CD8-positive, alpha-beta memory T cell (primary cell): ENCODE data around the gene DCHS2. TPM values are rescaled to one million over a fixed set of nuclear protein-coding genes. Genes with fewer than 3 reads are reported as not detected.

Experiments used
- CTCF ChIA-PET: fragments of 350-600 bp; sonication (Branson Sonifier 250); formaldehyde crosslinking; loops from one replicate; lab custom pipeline; 2021; ENCODE audit warnings: antibody characterized with exemption; lab: Charles Lee
- POLR2A ChIA-PET: fragments of 350-600 bp; sonication (Branson Sonifier 250); formaldehyde crosslinking; loops from one replicate; lab custom pipeline; 2021; ENCODE audit warnings: antibody characterized with exemption; lab: Charles Lee
- DNase-seq, 5 donors: peaks; one replicate each; pipeline versions ENCODE4 v3.0.0 to v3.0.0-alpha.2; 2020 to 2022; ENCODE audit warnings: mixed read lengths in 1 of 5
- H3K27ac ChIP-seq: one replicate; pipeline ENCODE4 v1.7.0; 2013; ENCODE audit warnings: low read depth, mild to moderate bottlenecking, low read length, moderate library complexity
- H3K27me3 ChIP-seq: 2 replicates; pipeline ENCODE4 v1.7.0; 2013; ENCODE audit warnings: low read length, mild to moderate bottlenecking; ENCODE audit not compliant: insufficient read depth, poor library complexity, severe bottlenecking
- H3K36me3 ChIP-seq: 2 replicates; pipeline ENCODE4 v1.7.0; 2013; ENCODE audit warnings: mild to moderate bottlenecking, low read length, moderate library complexity; ENCODE audit not compliant: insufficient read depth
- H3K4me1 ChIP-seq: 2 replicates; pipeline ENCODE4 v1.7.0; 2013; ENCODE audit warnings: mild to moderate bottlenecking, low read length, moderate library complexity; ENCODE audit not compliant: insufficient read depth
- H3K4me3 ChIP-seq: 2 replicates; pipeline ENCODE4 v1.7.0; 2013; ENCODE audit warnings: mild to moderate bottlenecking, low read length
- H3K9me3 ChIP-seq: 2 replicates; pipeline ENCODE4 v1.7.0; 2013; ENCODE audit warnings: mild to moderate bottlenecking, low read length
- H3K27ac Mint-ChIP-seq, 8 donors: one replicate each; pipeline ENCODE4 v1.8.0; 2020 to 2021; ENCODE audit warnings: mixed read lengths in 8 of 8, mild to moderate bottlenecking in 6 of 8, inconsistent platforms in 3 of 8, moderate library complexity in 3 of 8
- H3K27me3 Mint-ChIP-seq, 2 donors: one replicate each; pipeline ENCODE4 v1.8.0; 2020 to 2021; ENCODE audit warnings: mixed read lengths in 2 of 2, mild to moderate bottlenecking in 1 of 2, moderate library complexity in 1 of 2
- H3K36me3 Mint-ChIP-seq, 3 donors: one replicate each; pipeline ENCODE4 v1.8.0; 2020 to 2021; ENCODE audit warnings: mixed read lengths in 3 of 3, inconsistent platforms in 1 of 3, mild to moderate bottlenecking in 1 of 3
- H3K4me1 Mint-ChIP-seq, 3 donors: one replicate each; pipeline ENCODE4 v1.8.0; 2020 to 2021; ENCODE audit warnings: mixed read lengths in 3 of 3, inconsistent platforms in 1 of 3, mild to moderate bottlenecking in 1 of 3
- H3K4me3 Mint-ChIP-seq, 7 donors: one replicate each; pipeline ENCODE4 v1.8.0; 2020 to 2021; ENCODE audit warnings: mixed read lengths in 7 of 7, mild to moderate bottlenecking in 6 of 7, moderate library complexity in 4 of 7, inconsistent platforms in 2 of 7
- H3K9me3 Mint-ChIP-seq, 5 donors: one replicate each; pipeline ENCODE4 v1.8.0; 2020 to 2022; ENCODE audit warnings: mixed read lengths in 5 of 5, mild to moderate bottlenecking in 3 of 5, moderate library complexity in 2 of 5, inconsistent platforms in 1 of 5
- polyA plus RNA-seq: library from polyadenylated mRNA; unstranded; fragments of 300-500 nt; fragmentation: Illumina TruSeq; gene quantifications from one replicate; pipeline ENCODE4 v1.2.3, GENCODE V29; 2021
- total RNA-seq, 2 experiments: library from RNA; stranded (reverse); gene quantifications; one replicate each; pipeline ENCODE4 v1.2.3, GENCODE V29; 2021

The DCHS2 gene
- total and polyA plus RNA-seq, 3 experiments from 2014 or later: 0.09 TPM; not detected in 2

DNA sequence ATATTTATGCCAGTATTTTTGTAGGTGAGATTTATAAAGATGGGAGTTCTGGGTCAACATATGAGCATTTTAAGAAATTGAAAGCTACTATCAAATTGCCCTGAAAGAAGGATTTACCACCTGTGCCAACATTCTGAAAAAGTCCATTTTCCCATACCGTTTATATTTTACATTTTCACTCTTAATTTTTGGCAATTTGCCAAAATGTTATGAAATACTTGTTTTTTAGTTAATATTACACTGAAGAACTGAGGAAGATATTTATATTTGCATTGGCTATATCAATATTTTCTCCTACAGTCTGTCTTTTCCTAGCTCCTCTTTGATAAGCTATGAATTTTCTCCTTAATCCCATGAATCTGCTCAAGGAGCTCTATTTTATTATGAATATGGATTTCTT is 52.4 kb downstream of the DCHS2 start:
- DNase-seq: no peak
- ChIA-PET POLR2A (no interaction called here), CTCF (no interaction called here)
- Histone ChIP-seq H3K27ac (no peak overlapping the region), H3K4me3 (no peak overlapping the region), H3K36me3 (no peaks in the 10 kb centered on the region), H3K4me1 (no peaks in the 10 kb centered on the region), H3K27me3 (peaks cover 3% of the 10 kb centered on the region), H3K9me3 (no peaks in the 10 kb centered on the region)
- H3K27ac Mint-ChIP-seq: no peak overlapping the region
- H3K4me1 Mint-ChIP-seq: no peaks in the 10 kb centered on the region
- H3K9me3 Mint-ChIP-seq: no peaks in the 10 kb centered on the region
- H3K36me3 Mint-ChIP-seq: no peaks in the 10 kb centered on the region
- no peak overlapping the region for H3K4me3 Mint-ChIP-seq
- H3K27me3 Mint-ChIP-seq: peaks cover 0 to 7% of the 10 kb centered on the region in 2 donors

DNA sequence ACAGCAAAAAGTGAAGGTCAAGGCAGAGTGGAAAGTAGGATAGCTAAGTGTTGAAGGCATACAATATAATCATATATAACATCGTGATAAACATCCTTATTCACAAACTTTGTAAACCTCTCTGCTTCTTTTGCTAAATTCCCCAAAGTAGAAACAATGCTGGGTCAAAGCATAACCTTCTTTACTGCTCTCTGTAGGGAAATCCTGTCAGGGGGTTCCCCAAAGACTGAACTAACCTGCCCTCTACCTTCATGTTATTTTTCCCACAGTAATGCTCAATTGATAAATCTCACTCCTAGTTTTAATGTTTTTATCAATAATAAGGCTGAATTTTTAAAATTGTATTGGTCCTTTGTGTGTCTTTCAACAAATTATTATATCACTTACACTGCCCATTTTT is 55.7 kb downstream of the DCHS2 start:
- POLR2A ChIA-PET: no interaction called here
- no peaks in the 10 kb centered on the region for H3K4me1 ChIP-seq
- H3K4me3 Mint-ChIP-seq: no peak overlapping the region
- H3K36me3 Mint-ChIP-seq: no peaks in the 10 kb centered on the region
- peaks cover 0 to 4% (median 0%) of the 10 kb centered on the region in 5 donors for H3K9me3 Mint-ChIP-seq
- no peak overlapping the region for H3K27ac Mint-ChIP-seq
- no peak for DNase-seq
- CTCF ChIA-PET: no interaction called here
- H3K4me3 ChIP-seq: no peak overlapping the region
- no peaks in the 10 kb centered on the region for H3K9me3 ChIP-seq
- no peaks in the 10 kb centered on the region for H3K4me1 Mint-ChIP-seq
- H3K27ac ChIP-seq: no peak overlapping the region
- H3K27me3 ChIP-seq: peaks cover 3% of the 10 kb centered on the region
- H3K27me3 Mint-ChIP-seq: peaks cover 2 to 13% of the 10 kb centered on the region in 2 donors
- no peaks in the 10 kb centered on the region for H3K36me3 ChIP-seq

DNA sequence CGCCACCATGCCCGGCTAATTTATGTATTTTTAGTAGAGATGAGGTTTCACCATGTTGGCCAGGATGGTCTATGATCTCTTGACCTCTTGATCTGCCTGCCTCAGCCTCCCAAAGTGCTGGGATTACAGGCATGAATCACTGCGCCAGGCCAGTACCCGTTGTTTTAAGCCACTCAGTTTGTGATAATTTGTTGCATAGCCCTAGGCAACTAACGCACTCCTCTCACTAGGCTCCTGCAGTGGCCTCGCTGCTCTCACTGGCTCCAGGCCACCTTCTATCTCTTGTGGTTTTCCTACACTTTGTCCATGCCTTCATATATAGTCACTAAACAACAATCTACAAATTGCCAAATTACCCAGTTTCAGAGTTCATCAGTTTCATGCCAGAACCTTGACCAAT is 58.1 kb downstream of the DCHS2 start:
- ChIA-PET POLR2A (no interaction called here), CTCF (no interaction called here)
- Mint-ChIP-seq H3K9me3 (peaks cover 0 to 6% (median 0%) of the 10 kb centered on the region in 5 donors), H3K36me3 (no peaks in the 10 kb centered on the region), H3K27me3 (peaks cover 2 to 13% of the 10 kb centered on the region in 2 donors), H3K27ac (no peak overlapping the region), H3K4me1 (no peaks in the 10 kb centered on the region), H3K4me3 (no peak overlapping the region)
- Histone ChIP-seq H3K27ac (no peak overlapping the region), H3K36me3 (no peaks in the 10 kb centered on the region), H3K4me1 (no peaks in the 10 kb centered on the region), H3K9me3 (no peaks in the 10 kb centered on the region), H3K4me3 (no peak overlapping the region), H3K27me3 (peaks cover 3% of the 10 kb centered on the region)
- no peak for DNase-seq

DNA sequence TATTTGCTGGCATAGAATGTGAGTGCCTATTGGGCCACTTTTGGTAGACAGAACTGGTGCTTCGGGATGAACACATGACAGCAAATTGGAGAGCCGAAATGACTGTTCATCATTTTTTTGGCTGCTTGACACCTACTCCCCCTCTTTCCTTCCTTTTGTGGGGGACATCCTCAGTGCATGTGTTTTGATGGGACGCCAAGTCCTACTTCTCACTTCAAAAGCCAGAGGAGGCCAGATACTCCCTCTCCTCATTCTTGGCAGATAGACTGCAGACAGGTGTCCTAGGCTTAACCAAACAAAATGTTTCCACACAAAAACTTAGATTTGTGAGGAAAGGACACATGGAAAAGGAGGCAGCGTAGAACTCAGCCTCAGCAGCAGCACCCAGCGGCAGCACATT is 62.4 kb downstream of the DCHS2 start:
- no peaks in the 10 kb centered on the region for H3K9me3 ChIP-seq
- no peaks in the 10 kb centered on the region for H3K4me1 Mint-ChIP-seq
- no peak for DNase-seq
- H3K4me3 ChIP-seq: no peak overlapping the region
- no peaks in the 10 kb centered on the region for H3K4me1 ChIP-seq
- no peak overlapping the region for H3K4me3 Mint-ChIP-seq
- H3K36me3 ChIP-seq: no peaks in the 10 kb centered on the region
- H3K36me3 Mint-ChIP-seq: no peaks in the 10 kb centered on the region
- peaks cover 5 to 10% of the 10 kb centered on the region in 2 donors for H3K27me3 Mint-ChIP-seq
- no peaks in the 10 kb centered on the region for H3K27me3 ChIP-seq
- ChIA-PET POLR2A (no interaction called here), CTCF (no interaction called here)
- H3K27ac Mint-ChIP-seq: no peak overlapping the region
- H3K27ac ChIP-seq: no peak overlapping the region
- peaks cover 0 to 12% (median 0%) of the 10 kb centered on the region in 5 donors for H3K9me3 Mint-ChIP-seq

DNA sequence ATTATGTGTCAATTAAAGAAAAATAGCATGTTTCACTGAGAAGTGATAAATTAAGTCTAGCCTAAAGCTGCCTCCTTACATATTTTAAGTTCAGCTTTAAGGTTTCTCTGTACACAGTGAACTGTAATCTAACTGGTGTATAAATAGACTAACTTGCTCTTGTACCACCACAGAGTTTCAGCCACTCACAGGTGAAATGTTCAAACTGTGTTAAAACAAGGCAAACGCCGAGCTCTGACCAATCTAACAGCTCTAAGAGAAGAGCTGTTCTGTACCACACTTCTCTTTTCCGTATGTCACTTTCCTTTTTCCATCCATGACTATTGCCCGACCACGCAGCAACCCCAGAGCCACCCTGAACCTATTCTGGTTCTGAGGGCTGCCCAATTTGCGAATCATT is 64.5 kb downstream of the DCHS2 start:
- Mint-ChIP-seq H3K36me3 (no peaks in the 10 kb centered on the region), H3K9me3 (peaks cover 0 to 7% (median 0%) of the 10 kb centered on the region in 5 donors), H3K4me3 (no peak overlapping the region), H3K4me1 (no peaks in the 10 kb centered on the region), H3K27ac (no peak overlapping the region), H3K27me3 (peaks cover 9 to 10% of the 10 kb centered on the region in 2 donors)
- Histone ChIP-seq H3K9me3 (no peaks in the 10 kb centered on the region), H3K36me3 (no peaks in the 10 kb centered on the region), H3K4me1 (no peaks in the 10 kb centered on the region), H3K27me3 (no peaks in the 10 kb centered on the region), H3K27ac (no peak overlapping the region), H3K4me3 (no peak overlapping the region)
- DNase-seq: no peak
- ChIA-PET POLR2A (no interaction called here), CTCF (no interaction called here)

DNA sequence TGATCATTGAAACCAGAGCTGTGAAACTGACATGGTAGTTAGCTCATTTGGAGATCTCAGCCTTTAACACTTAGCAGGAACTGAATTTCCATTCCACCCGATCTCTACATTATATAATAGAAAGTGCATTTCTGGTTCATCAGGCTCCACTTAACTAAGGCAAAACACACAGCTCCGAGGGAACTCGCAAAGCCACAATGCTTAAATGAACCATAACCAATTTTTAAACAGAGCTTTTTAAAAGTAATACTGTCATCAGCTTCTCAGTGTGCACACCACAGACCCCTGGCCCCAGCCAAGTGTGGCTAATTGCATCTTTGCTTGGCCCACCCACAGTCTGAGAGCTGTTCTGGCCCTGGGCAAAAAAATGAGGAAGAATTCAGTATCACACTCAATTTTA is 66.1 kb downstream of the DCHS2 start:
- Histone ChIP-seq H3K4me3 (no peak overlapping the region), H3K27me3 (no peaks in the 10 kb centered on the region), H3K27ac (no peak overlapping the region), H3K9me3 (no peaks in the 10 kb centered on the region), H3K4me1 (no peaks in the 10 kb centered on the region), H3K36me3 (no peaks in the 10 kb centered on the region)
- Mint-ChIP-seq H3K9me3 (peaks cover 0 to 6% (median 0%) of the 10 kb centered on the region in 5 donors), H3K36me3 (no peaks in the 10 kb centered on the region), H3K27ac (no peak overlapping the region), H3K4me3 (no peak overlapping the region), H3K27me3 (peaks cover 9 to 15% of the 10 kb centered on the region in 2 donors), H3K4me1 (no peaks in the 10 kb centered on the region)
- CTCF ChIA-PET: no interaction called here
- POLR2A ChIA-PET: no interaction called here
- no peak for DNase-seq

DNA sequence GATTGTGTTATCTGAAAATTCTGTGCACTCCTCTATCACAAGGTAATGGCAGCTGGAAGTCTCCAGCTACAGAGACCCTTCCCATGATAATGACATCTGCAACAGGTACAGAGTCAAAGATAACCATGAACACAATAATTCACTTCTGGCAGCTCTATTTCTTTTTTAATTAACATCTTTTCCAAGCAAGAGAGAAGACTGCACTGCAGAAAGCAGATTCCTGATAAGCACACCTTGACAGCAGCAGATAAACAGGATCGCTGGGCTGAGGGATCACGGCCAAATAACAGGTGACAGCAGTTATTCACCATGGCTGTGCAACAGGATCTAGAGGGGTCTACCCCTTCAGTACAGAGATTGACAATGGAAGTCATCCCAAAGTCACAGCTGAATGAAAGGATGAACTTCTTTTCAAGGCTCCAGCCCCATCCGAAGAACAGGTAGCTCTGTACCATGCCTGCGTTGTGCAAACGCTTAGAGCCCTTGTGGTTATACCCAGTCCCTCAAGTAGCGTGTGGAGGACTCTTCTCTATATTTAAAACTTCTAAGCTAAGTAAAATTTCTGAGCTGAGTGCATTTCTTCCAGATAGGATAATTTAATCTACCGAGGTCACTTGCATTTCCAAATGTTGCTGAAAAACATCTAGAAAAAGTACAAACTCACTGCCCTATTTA is 66.7 kb downstream of the DCHS2 start:
- no peak for DNase-seq
- H3K9me3 ChIP-seq: no peaks in the 10 kb centered on the region
- H3K27ac ChIP-seq: no peak overlapping the region
- ChIA-PET CTCF (no interaction called here), POLR2A (no interaction called here)
- H3K4me1 ChIP-seq: no peaks in the 10 kb centered on the region
- no peaks in the 10 kb centered on the region for H3K27me3 ChIP-seq
- H3K36me3 Mint-ChIP-seq: no peaks in the 10 kb centered on the region
- no peak overlapping the region for H3K4me3 ChIP-seq
- no peaks in the 10 kb centered on the region for H3K36me3 ChIP-seq
- no peak overlapping the region for H3K27ac Mint-ChIP-seq
- peaks cover 9 to 15% of the 10 kb centered on the region in 2 donors for H3K27me3 Mint-ChIP-seq
- H3K4me3 Mint-ChIP-seq: no peak overlapping the region
- H3K9me3 Mint-ChIP-seq: peaks cover 0 to 6% (median 0%) of the 10 kb centered on the region in 5 donors
- H3K4me1 Mint-ChIP-seq: no peaks in the 10 kb centered on the region

DNA sequence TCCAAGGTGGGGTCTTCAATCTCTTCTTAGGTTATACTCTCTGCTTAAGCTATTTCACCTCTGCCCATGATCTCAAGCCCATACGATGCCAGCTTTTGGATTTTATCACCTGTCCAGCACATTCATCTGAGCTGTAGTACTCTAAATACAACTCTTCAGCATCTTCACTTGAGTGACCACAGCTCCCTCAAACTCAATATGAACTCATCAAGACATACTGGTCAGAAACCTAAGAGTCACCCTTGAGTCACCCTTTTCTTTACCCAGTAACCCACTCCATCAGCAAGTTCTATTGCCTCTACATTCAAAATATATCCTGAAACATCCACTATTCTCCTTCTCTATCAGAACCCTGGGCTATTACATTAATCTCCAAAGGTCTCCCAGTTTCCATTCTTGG is 69.4 kb downstream of the DCHS2 start:
- POLR2A ChIA-PET: no interaction called here
- H3K4me1 ChIP-seq: no peaks in the 10 kb centered on the region
- H3K36me3 ChIP-seq: no peaks in the 10 kb centered on the region
- H3K27me3 ChIP-seq: no peaks in the 10 kb centered on the region
- H3K9me3 Mint-ChIP-seq: peaks cover 0 to 3% (median 0%) of the 10 kb centered on the region in 5 donors
- H3K9me3 ChIP-seq: no peaks in the 10 kb centered on the region
- DNase-seq: no peak
- H3K4me3 Mint-ChIP-seq: no peak overlapping the region
- no peaks in the 10 kb centered on the region for H3K36me3 Mint-ChIP-seq
- H3K27me3 Mint-ChIP-seq: peaks cover 10 to 27% of the 10 kb centered on the region in 2 donors
- peaks cover 0 to 4% (median 4%) of the 10 kb centered on the region in 3 donors for H3K4me1 Mint-ChIP-seq
- H3K27ac ChIP-seq: no peak overlapping the region
- no peak overlapping the region for H3K4me3 ChIP-seq
- CTCF ChIA-PET: no interaction called here
- H3K27ac Mint-ChIP-seq: no peak overlapping the region
